HEK293 (cell line): ENCODE measurements around the gene OLFM2.

ENCODE experiments used
- ATF2 ChIP-seq: fragments of 450-650 bp; formaldehyde crosslinking; IDR thresholded peaks from 2 replicates; pipeline ENCODE4 v1.5.1; 2016; ENCODE audit warnings: missing biosample characterization, missing genetic modification characterization, low read depth
- BCL11A ChIP-seq: fragments of 450-650 bp; formaldehyde crosslinking; IDR thresholded peaks from 2 replicates; pipeline ENCODE4 v1.5.1; 2016; ENCODE audit warnings: low read depth, missing biosample characterization, missing genetic modification characterization
- PBX3 ChIP-seq: sonication (generic); formaldehyde crosslinking; IDR thresholded peaks from 2 replicates; pipeline ENCODE4 v1.8.1; 2022; ENCODE audit warnings: mild to moderate bottlenecking, moderate library complexity, missing genetic modification reagents
- SP2 ChIP-seq: fragments of 450-650 bp; formaldehyde crosslinking; IDR thresholded peaks from 2 replicates; pipeline ENCODE4 v1.5.1; 2016; ENCODE audit warnings: missing biosample characterization, missing genetic modification characterization
- TRIM28 ChIP-seq: IDR thresholded peaks from 2 replicates; pipeline ENCODE4 v1.6.1; 2011; ENCODE audit warnings: low read length, control low read depth, borderline replicate concordance
- TSHZ1 ChIP-seq: fragments of 450-650 bp; formaldehyde crosslinking; IDR thresholded peaks from 2 replicates; pipeline ENCODE4 v1.5.1; 2016; ENCODE audit warnings: missing biosample characterization, missing genetic modification characterization, borderline replicate concordance
- WT1 ChIP-seq: fragments of 450-650 bp; formaldehyde crosslinking; IDR thresholded peaks from 2 replicates; pipeline ENCODE4 v1.5.1; 2016; ENCODE audit warnings: missing biosample characterization, missing genetic modification characterization
- ZBTB44 ChIP-seq: fragments of 450-650 bp; IDR thresholded peaks from 2 replicates; pipeline ENCODE4 v1.5.1; 2018; ENCODE audit warnings: missing biosample characterization, mild to moderate bottlenecking, missing genetic modification characterization
- ZFP41 ChIP-seq: fragments of 450-650 bp; formaldehyde crosslinking; IDR thresholded peaks from 2 replicates; pipeline ENCODE4 v1.5.1; 2016; ENCODE audit warnings: missing biosample characterization, missing genetic modification characterization, borderline replicate concordance
- ZNF10 ChIP-seq: fragments of 450-650 bp; formaldehyde crosslinking; IDR thresholded peaks from 2 replicates; pipeline ENCODE4 v1.5.1; 2017; ENCODE audit warnings: missing biosample characterization, missing genetic modification characterization
- ZNF121 ChIP-seq: fragments of 450-650 bp; formaldehyde crosslinking; IDR thresholded peaks from 2 replicates; pipeline ENCODE4 v1.5.1; 2016; ENCODE audit warnings: missing biosample characterization, missing genetic modification characterization
- ZNF132 ChIP-seq: fragments of 450-650 bp; formaldehyde crosslinking; IDR thresholded peaks from 2 replicates; pipeline ENCODE4 v1.5.1; 2017; ENCODE audit warnings: missing biosample characterization, missing genetic modification characterization, borderline replicate concordance
- ZNF2 ChIP-seq: fragments of 450-650 bp; formaldehyde crosslinking; IDR thresholded peaks from 2 replicates; pipeline ENCODE4 v1.5.1; 2016; ENCODE audit warnings: missing biosample characterization, missing genetic modification characterization
- ZNF223 ChIP-seq: fragments of 450-650 bp; formaldehyde crosslinking; IDR thresholded peaks from 2 replicates; pipeline ENCODE4 v1.5.1; 2016; ENCODE audit warnings: missing biosample characterization, missing genetic modification characterization
- ZNF362 ChIP-seq: fragments of 450-650 bp; formaldehyde crosslinking; IDR thresholded peaks from 2 replicates; pipeline ENCODE4 v1.5.1; 2016; ENCODE audit warnings: missing biosample characterization, missing genetic modification characterization
- ZNF398 ChIP-seq: fragments of 450-650 bp; formaldehyde crosslinking; IDR thresholded peaks from 2 replicates; pipeline ENCODE4 v1.5.1; 2017; ENCODE audit warnings: missing biosample characterization, missing genetic modification characterization
- ZNF423 ChIP-seq: fragments of 450-650 bp; formaldehyde crosslinking; IDR thresholded peaks from 2 replicates; pipeline ENCODE4 v1.5.1; 2016; ENCODE audit warnings: missing biosample characterization, missing genetic modification characterization
- ZNF433 ChIP-seq: fragments of 450-650 bp; formaldehyde crosslinking; IDR thresholded peaks from 2 replicates; pipeline ENCODE4 v1.5.1; 2016; ENCODE audit warnings: missing biosample characterization, missing genetic modification characterization, low read depth
- ZNF449 ChIP-seq: fragments of 450-650 bp; formaldehyde crosslinking; IDR thresholded peaks from 2 replicates; pipeline ENCODE4 v1.5.1; 2017; ENCODE audit warnings: missing biosample characterization, mild to moderate bottlenecking, missing genetic modification characterization, moderate library complexity
- ZNF529 ChIP-seq: fragments of 450-650 bp; formaldehyde crosslinking; IDR thresholded peaks from 2 replicates; pipeline ENCODE4 v1.5.1; 2017; ENCODE audit warnings: missing genetic modification characterization, missing biosample characterization; ENCODE audit not compliant: insufficient replicate concordance
- ZNF561 ChIP-seq: fragments of 450-650 bp; IDR thresholded peaks from 2 replicates; pipeline ENCODE4 v1.5.1; 2018; ENCODE audit warnings: missing biosample characterization, missing genetic modification characterization, borderline replicate concordance
- ZNF658 ChIP-seq: fragments of 450-650 bp; formaldehyde crosslinking; IDR thresholded peaks from 2 replicates; pipeline ENCODE4; 2016; ENCODE audit warnings: missing biosample characterization, missing genetic modification characterization
- ZNF701 ChIP-seq: fragments of 450-650 bp; formaldehyde crosslinking; IDR thresholded peaks from 2 replicates; pipeline ENCODE4 v1.5.1; 2016; ENCODE audit warnings: missing biosample characterization, missing genetic modification characterization
- ZNF747 ChIP-seq: fragments of 450-650 bp; formaldehyde crosslinking; IDR thresholded peaks from 2 replicates; pipeline ENCODE4 v1.5.1; 2016; ENCODE audit warnings: missing biosample characterization, missing genetic modification characterization
- ZNF791 ChIP-seq: fragments of 450-650 bp; formaldehyde crosslinking; IDR thresholded peaks from 2 replicates; pipeline ENCODE4 v1.5.1; 2016; ENCODE audit warnings: missing biosample characterization, missing genetic modification characterization
- ZNF830 ChIP-seq: fragments of 450-650 bp; IDR thresholded peaks from 2 replicates; pipeline ENCODE4 v1.5.0; 2018; ENCODE audit warnings: missing biosample characterization, missing genetic modification characterization, low read depth, mild to moderate bottlenecking, moderate library complexity

Gene OLFM2

GRCh38 chr19:9914315-9915207 lies 21.8 kb downstream of the OLFM2 start (continued):
- peak; percentile 24; the same call in 1 of the 2 replicates for TF ChIP-seq ZNF223 (tag by site-specific recombination)
- no peak for TF ChIP-seq ZNF2 (tag by site-specific recombination)
- no peak for TF ChIP-seq WT1
- 0 out of 2 replicates have a peak, but pooled peaks have one; percentile 27 for TF ChIP-seq ZNF449 (tag by site-specific recombination)
- no peak for TF ChIP-seq ZNF433 (tag by site-specific recombination)
- no peak for TF ChIP-seq ZNF701 (tag by site-specific recombination)
- TF ChIP-seq ZNF362 (tag by site-specific recombination) = no peak
- TF ChIP-seq ZNF398 = peak; percentile 81; the same call in 1 of the 2 replicates
- TF ChIP-seq PBX3 = no peak; the same call in 1 of the 2 replicates
- TF ChIP-seq ZNF529 = no peak
- TF ChIP-seq ZNF423 = no peak
- TF ChIP-seq ZNF658 (tag by site-specific recombination) = no peak
- no peak for TF ChIP-seq ATF2 (tag by site-specific recombination)
- no peak for TF ChIP-seq TSHZ1
- no peak for TF ChIP-seq ZNF121 (tag by site-specific recombination)
- no peak for TF ChIP-seq ZNF791 (tag by site-specific recombination)
- TF ChIP-seq ZBTB44 (tag by site-specific recombination) = 0 out of 2 replicates have a peak, but pooled peaks have one; percentile 41
- no peak for TF ChIP-seq ZFP41 (tag by site-specific recombination)
- TF ChIP-seq ZNF747 (tag by site-specific recombination) = no peak
- TF ChIP-seq TRIM28 = no peak
- TF ChIP-seq ZNF132 (tag by site-specific recombination) = no peak
- TF ChIP-seq BCL11A (tag by site-specific recombination) = no peak
- no peak for TF ChIP-seq ZNF830
- peak; percentile 76 for TF ChIP-seq ZNF561 (tag by site-specific recombination)
- no peak for TF ChIP-seq SP2 (tag by site-specific recombination)
- no peak for TF ChIP-seq ZNF10 (tag by site-specific recombination)
